Stomach smooth muscle (tissue), 2 donors: Measurements from ENCODE around the gene SYT13.

Source experiments
- H3K27ac ChIP-seq: one replicate; pipeline ENCODE4 v1.7.0; 2013; ENCODE audit warnings: mild to moderate bottlenecking, low read length, inconsistent platforms
- H3K27me3 ChIP-seq, 2 donors: one replicate each; pipeline ENCODE4 v1.7.0; 2013; ENCODE audit warnings: low read length in 2 of 2; ENCODE audit not compliant: insufficient read depth in 2 of 2, control insufficient read depth in 1 of 2
- H3K36me3 ChIP-seq, 2 donors: one replicate each; pipeline ENCODE4 v1.7.0; 2013; ENCODE audit warnings: low read length in 2 of 2; ENCODE audit not compliant: control insufficient read depth in 2 of 2, insufficient read depth in 2 of 2
- H3K4me1 ChIP-seq: one replicate; pipeline ENCODE4 v1.7.0; 2013; ENCODE audit warnings: low read length; ENCODE audit not compliant: control insufficient read depth, insufficient read depth
- H3K4me3 ChIP-seq, 2 donors: one replicate each; pipeline ENCODE4 v1.7.0; 2013; ENCODE audit warnings: low read length in 2 of 2
- H3K9ac ChIP-seq, 2 donors: one replicate each; pipeline ENCODE4 v1.7.0; 2013; ENCODE audit warnings: low read length in 2 of 2, mild to moderate bottlenecking in 1 of 2
- H3K9me3 ChIP-seq, 2 donors: one replicate each; pipeline ENCODE4 v1.7.0; 2013; ENCODE audit warnings: low read length in 2 of 2; ENCODE audit not compliant: control insufficient read depth in 2 of 2
- donor health status: healthy.
- donor health status: Pancreatic carcinoma.

SYT13 gene, protein sequence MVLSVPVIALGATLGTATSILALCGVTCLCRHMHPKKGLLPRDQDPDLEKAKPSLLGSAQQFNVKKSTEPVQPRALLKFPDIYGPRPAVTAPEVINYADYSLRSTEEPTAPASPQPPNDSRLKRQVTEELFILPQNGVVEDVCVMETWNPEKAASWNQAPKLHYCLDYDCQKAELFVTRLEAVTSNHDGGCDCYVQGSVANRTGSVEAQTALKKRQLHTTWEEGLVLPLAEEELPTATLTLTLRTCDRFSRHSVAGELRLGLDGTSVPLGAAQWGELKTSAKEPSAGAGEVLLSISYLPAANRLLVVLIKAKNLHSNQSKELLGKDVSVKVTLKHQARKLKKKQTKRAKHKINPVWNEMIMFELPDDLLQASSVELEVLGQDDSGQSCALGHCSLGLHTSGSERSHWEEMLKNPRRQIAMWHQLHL

DNA sequence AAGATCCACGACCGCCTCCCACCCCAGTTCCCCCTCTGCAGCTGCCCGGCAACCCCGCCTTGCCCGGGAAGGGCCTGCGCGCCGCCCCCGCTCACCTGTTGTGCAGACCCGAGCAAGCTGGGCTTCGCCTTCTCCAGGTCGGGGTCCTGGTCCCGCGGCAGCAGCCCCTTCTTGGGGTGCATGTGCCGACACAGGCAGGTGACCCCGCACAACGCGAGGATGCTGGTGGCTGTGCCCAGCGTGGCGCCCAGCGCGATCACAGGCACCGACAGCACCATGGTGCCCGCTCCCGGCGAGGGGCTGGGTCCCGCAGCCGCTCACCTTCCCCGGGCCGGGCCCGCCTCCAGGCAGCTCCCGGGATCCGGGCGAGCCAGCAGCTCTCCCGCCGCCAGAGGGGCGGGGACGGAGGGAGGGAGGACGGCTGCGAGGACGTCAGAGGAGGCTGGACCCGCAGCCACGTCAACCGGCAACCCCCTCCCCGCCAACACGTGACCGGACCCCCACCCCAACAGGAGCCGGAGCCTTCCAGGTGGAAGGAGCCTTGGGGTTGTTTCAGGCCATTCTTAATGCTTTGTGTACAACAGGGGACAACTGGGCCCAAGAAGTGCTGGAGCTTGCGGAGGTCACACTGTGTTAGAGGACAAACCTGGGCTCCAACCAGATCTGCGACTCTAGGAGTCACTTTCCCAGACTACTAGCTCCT is at the start of gene SYT13:
SYT13 (minus strand) TSS at position 412 of the 703 bp plus-strand sequence; CDS start at position 278, 134 bp downstream.
- Histone ChIP-seq H3K9me3 (peaks cover 4 to 5% of the 10 kb centered on the region in 2 donors), H3K4me3 (peak within 1 kb of the TSS in 1 of 2 donors; percentile 58), H3K9ac (no peak within 1 kb of the TSS), H3K27me3 (peaks cover 40 to 48% of the 10 kb centered on the region in 2 donors), H3K36me3 (no peaks in the 10 kb centered on the region), H3K4me1 (peaks cover 6% of the 10 kb centered on the region), H3K27ac (no peak within 1 kb of the TSS)

DNA sequence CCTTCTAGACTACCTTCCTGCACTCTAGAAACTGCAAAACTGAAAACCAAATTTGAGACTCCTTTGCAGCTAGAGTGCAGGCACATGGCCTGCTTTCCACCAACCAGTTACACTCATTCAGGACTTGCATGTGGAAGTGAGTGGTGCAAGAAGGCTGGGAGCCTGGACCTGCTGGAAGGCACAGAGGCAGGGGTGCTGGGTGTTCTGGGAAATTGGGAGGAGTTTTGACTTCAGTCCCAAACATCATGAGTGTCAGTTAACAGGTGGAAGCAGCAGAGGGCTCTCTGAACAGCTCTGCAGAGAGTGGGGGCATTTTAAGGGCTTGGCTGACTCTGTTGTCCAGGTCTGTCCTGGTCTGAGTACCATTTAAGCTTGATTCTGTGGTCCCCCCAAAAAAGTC is 49.3 kb upstream of the SYT13 start:
- Histone ChIP-seq H3K27ac (no peak overlapping the region), H3K9me3 (no peaks in the 10 kb centered on the region), H3K4me1 (peaks cover 13% of the 10 kb centered on the region), H3K9ac (no peak overlapping the region), H3K4me3 (no peak overlapping the region), H3K27me3 (peaks cover 3 to 9% of the 10 kb centered on the region in 2 donors), H3K36me3 (no peaks in the 10 kb centered on the region)

DNA sequence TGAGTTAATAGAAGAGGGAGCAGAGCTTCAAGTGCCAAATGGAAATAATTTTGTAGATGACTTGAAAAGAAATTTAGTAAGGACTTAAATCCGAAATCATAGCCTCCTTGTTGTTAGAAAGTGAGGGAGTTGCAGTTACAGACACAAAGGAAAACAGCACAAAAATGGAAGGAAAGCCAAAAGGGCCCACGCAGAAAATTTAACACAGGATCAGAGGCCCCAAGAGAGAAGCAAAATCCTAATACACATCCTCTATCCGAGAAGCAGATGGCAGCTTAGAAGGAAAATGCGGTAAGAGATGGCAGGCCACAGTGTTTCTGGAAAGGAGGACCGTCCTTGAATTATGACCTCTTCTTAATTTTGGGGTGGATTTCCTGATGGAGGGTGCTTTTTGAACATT is 48.7 kb upstream of the SYT13 start:
- H3K27me3 ChIP-seq, result peaks cover 3 to 9% of the 10 kb centered on the region in 2 donors
- H3K27ac ChIP-seq, result no peak overlapping the region
- no peak overlapping the region for H3K4me3 ChIP-seq
- H3K9ac ChIP-seq, result no peak overlapping the region
- H3K4me1 ChIP-seq, result peaks cover 7% of the 10 kb centered on the region
- no peaks in the 10 kb centered on the region for H3K36me3 ChIP-seq
- H3K9me3 ChIP-seq, result no peaks in the 10 kb centered on the region

DNA sequence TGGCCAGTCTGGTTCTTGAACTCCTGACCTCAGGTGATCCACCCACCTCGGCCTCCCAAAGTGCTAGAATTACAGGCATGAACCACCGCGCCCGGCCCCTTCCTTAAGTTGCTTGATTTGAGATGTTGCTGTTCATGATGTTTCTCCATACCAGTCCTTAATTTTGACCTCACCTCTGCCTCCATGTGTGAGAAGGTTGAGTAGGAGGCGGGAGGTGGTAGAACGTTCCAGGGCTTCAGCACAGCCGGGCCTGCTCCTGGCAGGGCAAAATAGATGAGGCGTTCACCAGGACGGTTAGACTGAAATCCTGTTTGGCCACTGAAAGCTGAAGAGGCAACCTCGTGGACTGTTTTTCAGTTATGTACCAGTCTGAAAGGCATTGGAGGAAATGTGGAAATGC is 48.3 kb upstream of the SYT13 start:
- H3K9ac ChIP-seq, result no peak overlapping the region
- no peak overlapping the region for H3K4me3 ChIP-seq
- H3K27ac ChIP-seq, result no peak overlapping the region
- no peaks in the 10 kb centered on the region for H3K9me3 ChIP-seq
- H3K27me3 ChIP-seq, result peaks cover 3 to 11% of the 10 kb centered on the region in 2 donors
- peaks cover 7% of the 10 kb centered on the region for H3K4me1 ChIP-seq
- H3K36me3 ChIP-seq, result no peaks in the 10 kb centered on the region

DNA sequence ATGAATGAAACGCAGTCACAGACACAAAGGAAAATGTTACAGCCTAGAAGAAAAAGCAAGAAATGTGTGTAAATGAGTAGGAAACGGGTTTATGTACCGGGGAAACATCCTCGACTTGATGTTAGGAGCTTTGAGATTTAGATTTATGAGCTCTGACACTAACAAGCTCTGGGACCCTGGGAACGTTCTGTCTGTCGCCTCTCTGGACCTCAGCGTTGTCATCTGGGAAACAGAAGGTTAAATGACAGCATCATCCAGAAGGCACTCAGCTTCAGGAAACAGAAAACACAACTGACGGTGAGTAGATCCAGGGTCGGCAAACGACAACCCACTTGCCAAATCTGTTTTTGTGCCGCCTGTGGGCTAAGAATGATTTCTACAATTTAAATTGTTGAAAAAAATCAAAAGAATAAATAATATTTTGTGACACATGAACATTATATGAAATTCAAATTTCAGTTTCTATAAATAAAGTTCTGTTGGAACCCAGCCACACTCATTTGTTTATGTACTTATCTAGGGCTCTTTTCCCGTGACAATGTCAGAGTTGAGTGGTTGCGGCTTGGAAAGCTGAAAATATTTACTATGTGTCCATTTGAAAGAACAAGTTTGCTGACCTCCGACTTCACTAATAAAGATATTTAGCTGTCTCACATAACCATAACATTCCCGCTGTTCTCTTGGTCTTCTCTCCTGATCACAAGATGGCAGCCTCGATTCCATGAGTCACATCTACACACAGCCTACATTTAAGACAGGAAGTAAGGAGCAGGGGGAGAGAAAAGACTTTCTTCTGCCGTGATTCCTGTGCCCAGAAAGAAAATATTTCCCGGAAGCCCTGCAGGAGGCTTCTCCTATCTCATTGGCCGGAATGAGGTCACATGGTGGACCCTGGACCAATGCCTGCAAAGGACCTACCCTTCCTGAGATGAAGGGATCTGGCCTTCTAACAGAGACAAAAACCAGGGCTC is 47.1 kb upstream of the SYT13 start:
- Histone ChIP-seq H3K4me3 (peak overlapping the region; percentile 25 to 59), H3K4me1 (peaks cover 7% of the 10 kb centered on the region)

DNA sequence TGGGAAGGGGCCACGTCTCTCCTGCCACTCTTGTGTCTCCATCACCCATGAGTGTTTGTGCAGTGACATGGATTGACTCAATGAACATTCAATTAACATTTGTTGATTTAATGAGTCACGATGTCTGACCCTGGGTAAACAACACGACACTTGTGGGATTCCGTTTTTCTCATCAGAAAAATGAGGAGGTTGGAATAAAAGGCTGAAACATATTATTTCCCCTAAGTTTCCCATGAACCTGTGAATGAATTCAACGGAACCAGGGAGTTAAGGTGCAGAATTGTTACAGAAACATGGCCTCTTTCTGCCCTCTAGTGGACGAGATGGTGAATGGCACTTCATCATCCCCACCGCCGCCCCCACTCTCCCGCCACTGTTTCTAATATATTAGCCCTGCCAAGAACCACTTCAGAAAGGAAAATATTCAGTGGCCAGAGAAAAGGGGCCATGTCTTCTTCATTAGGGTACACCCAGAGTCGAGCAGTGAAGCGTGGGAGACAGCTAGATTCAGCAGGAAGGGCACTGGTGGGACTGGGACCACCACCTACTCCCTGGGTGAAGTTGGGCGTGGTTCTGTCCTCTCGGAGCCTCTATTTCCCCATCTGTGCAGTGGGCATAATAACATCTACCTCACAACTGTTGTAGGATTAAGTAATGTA is 46.3 kb upstream of the SYT13 start:
- Histone ChIP-seq H3K9me3 (no peaks in the 10 kb centered on the region), H3K4me1 (peaks cover 7% of the 10 kb centered on the region), H3K27ac (peak overlapping the region; percentile 6), H3K4me3 (peak overlapping the region; percentile 25 to 59), H3K9ac (peak overlapping the region in 1 of 2 donors; percentile 25), H3K27me3 (peaks cover 0 to 4% of the 10 kb centered on the region in 2 donors), H3K36me3 (no peaks in the 10 kb centered on the region)

More for the DNA sequence above, 47.1 kb upstream of the SYT13 start:
- Histone ChIP-seq H3K9ac (peak overlapping the region in 1 of 2 donors; percentile 25), H3K27ac (peak overlapping the region; percentile 6), H3K9me3 (no peaks in the 10 kb centered on the region), H3K36me3 (no peaks in the 10 kb centered on the region), H3K27me3 (peaks cover 0 to 4% of the 10 kb centered on the region in 2 donors)

DNA sequence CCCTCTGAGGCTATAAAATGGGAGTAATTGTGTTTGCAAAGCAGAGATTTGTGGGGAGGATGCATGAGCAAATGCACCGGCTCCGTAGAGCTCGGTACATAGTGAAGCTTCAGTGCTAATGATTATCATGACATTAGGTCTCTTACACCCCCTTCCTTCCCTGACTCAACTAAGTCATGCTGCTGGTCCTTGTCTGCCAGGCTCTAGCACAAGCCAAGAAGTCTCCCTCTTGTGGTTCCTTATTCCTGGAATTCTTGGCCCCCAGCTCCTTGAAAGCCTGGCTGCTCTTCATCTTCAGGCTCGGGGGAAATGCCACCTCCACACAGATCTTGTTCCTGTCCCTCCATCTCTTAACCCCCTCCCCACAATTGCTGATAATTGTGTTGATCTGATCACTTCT is 45.7 kb upstream of the SYT13 start:
- no peaks in the 10 kb centered on the region for H3K36me3 ChIP-seq
- no peak overlapping the region for H3K27ac ChIP-seq
- no peak overlapping the region for H3K4me3 ChIP-seq
- no peak overlapping the region for H3K9ac ChIP-seq
- H3K4me1 ChIP-seq, result peaks cover 7% of the 10 kb centered on the region
- no peaks in the 10 kb centered on the region for H3K9me3 ChIP-seq
- H3K27me3 ChIP-seq, result peaks cover 0 to 4% of the 10 kb centered on the region in 2 donors

DNA sequence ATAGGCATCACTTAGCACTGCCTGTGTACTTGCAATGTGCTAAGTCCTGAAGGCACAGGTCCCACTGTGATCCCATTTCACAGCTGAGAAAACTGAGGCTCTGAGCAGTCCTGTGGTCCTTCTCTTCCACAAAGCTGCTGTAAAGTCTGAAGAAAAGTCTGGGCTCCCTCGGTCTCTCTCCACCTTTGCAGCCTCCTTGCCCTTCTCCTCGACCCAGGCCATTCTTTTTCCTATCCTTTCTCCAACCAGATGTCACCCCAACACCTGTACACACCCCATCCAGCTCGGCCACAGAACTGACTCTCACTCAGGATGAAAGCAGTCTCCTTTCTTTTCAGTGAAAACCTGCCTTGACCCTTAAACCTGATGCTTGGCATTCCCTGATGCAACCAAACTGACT is 42.6 kb upstream of the SYT13 start:
- peaks cover 0 to 4% of the 10 kb centered on the region in 2 donors for H3K27me3 ChIP-seq
- peaks cover 7% of the 10 kb centered on the region for H3K4me1 ChIP-seq
- H3K9me3 ChIP-seq, result no peaks in the 10 kb centered on the region
- no peak overlapping the region for H3K9ac ChIP-seq
- H3K36me3 ChIP-seq, result no peaks in the 10 kb centered on the region
- no peak overlapping the region for H3K27ac ChIP-seq
- H3K4me3 ChIP-seq, result no peak overlapping the region

DNA sequence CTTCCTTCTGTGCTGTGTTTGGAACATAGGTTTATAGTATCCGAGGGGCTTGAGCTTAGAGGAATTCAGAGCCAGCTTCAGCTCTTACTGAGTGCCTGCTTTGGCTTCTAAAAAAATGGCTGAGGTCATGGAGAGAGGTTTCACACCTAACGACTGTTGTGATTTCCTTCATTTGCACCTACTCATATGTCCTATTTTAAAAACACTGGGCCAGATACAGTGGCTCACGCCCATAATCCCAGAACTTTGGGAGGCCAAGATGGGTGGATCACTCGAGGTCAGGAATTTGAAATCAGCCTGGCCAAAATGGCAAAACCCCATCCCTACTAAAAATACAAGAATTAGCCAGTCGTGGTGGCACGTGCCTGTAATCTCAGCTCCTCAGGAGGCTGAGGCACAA is 38.3 kb upstream of the SYT13 start:
- H3K9ac ChIP-seq, result no peak overlapping the region
- no peak overlapping the region for H3K4me3 ChIP-seq
- peaks cover 0 to 15% of the 10 kb centered on the region in 2 donors for H3K27me3 ChIP-seq
- no peak overlapping the region for H3K27ac ChIP-seq
- no peaks in the 10 kb centered on the region for H3K9me3 ChIP-seq
- no peaks in the 10 kb centered on the region for H3K36me3 ChIP-seq
- peaks cover 8% of the 10 kb centered on the region for H3K4me1 ChIP-seq
